ENCODE data around the gene BBS9.

DNA sequence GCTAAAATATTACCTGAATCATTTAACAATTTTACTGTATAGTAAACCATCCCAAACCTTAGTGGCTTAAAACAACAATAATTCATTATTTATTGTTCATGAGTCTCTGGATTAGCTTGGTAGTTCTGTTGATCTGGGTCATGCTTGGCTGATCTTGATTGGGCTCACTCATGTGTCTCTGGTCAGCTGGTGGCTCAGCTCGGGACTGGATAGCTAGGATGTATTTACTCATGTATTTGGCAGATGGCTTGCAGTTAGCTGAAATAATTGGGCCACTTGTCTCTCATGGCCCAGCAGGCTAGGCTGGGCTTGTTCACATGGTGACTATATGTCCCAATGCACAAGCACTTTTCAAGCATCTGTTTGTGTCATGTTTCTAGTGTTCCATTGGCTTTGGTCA, 262.8 kb downstream of the BBS9 start:
- TF ChIP-seq, protein P1, sequence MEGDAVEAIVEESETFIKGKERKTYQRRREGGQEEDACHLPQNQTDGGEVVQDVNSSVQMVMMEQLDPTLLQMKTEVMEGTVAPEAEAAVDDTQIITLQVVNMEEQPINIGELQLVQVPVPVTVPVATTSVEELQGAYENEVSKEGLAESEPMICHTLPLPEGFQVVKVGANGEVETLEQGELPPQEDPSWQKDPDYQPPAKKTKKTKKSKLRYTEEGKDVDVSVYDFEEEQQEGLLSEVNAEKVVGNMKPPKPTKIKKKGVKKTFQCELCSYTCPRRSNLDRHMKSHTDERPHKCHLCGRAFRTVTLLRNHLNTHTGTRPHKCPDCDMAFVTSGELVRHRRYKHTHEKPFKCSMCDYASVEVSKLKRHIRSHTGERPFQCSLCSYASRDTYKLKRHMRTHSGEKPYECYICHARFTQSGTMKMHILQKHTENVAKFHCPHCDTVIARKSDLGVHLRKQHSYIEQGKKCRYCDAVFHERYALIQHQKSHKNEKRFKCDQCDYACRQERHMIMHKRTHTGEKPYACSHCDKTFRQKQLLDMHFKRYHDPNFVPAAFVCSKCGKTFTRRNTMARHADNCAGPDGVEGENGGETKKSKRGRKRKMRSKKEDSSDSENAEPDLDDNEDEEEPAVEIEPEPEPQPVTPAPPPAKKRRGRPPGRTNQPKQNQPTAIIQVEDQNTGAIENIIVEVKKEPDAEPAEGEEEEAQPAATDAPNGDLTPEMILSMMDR (conservative IDR thresholded peaks at IDR 0.05; ENCODE audit: low read depth, low read length): no peak
- no peak for TF ChIP-seq EZH2 (IDR thresholded peaks at IDR 0.05; ENCODE audit: low read length, unreplicated experiment)
